Body of pancreas (tissue), 4 donors: ENCODE results near the gene MARCOL. TPM values are rescaled to one million over a fixed set of nuclear protein-coding genes. Genes with fewer than 3 reads are reported as not detected.
"Not testable (repeated sequence)": the region's sequence is repeated elsewhere in the genome, so short reads cannot be mapped to it uniquely, and the experiment has no call there.

Source experiments
- ATAC-seq: fragments of 150-250 bp; one replicate; pipeline ENCODE4 v1.9.1; 2016
- DNase-seq, 4 donors: peaks; one replicate each; pipeline ENCODE4 v3.0.0-alpha.2; 2019
- H3K27ac ChIP-seq, 4 donors: fragments of 200-600 bp; sonication (generic); 1 replicate in 3 of 4; 2 replicates in 1 of 4; pipeline versions ENCODE4 v1.5.1 to v1.6.1; 2016 to 2019; ENCODE audit warnings: mild to moderate bottlenecking in 1 of 4, mixed read lengths in 1 of 4, moderate library complexity in 1 of 4
- H3K27me3 ChIP-seq, 2 donors: fragments of 200-600 bp; sonication (generic); one replicate each; pipeline ENCODE4 v1.6.0; 2016; ENCODE audit warnings: mild to moderate bottlenecking in 1 of 2
- H3K36me3 ChIP-seq, 2 donors: fragments of 200-600 bp; sonication (generic); replicated peaks in 1 of 2; 2 replicates each; pipeline ENCODE4 v1.5.1; 2016; ENCODE audit warnings: low read depth in 2 of 2; ENCODE audit not compliant: insufficient read depth in 1 of 2
- H3K4me1 ChIP-seq: fragments of 200-600 bp; sonication (generic); one replicate; pipeline ENCODE4 v1.6.0; 2016
- H3K4me3 ChIP-seq, 2 donors: fragments of 200-600 bp; sonication (generic); 1 replicate in 1 of 2; 2 replicates in 1 of 2; pipeline ENCODE4 v1.5.1; 2016 to 2019
- H3K9me3 ChIP-seq, 3 donors: fragments of 200-600 bp; sonication (generic); 1 replicate in 2 of 3; 2 replicates in 1 of 3; pipeline ENCODE4 v1.5.1; 2016
- POLR2A ChIP-seq, 3 donors: fragments of 450-650 bp; IDR thresholded peaks; one replicate each; pipeline ENCODE4 v1.6.1; 2016; ENCODE audit warnings: antibody characterized with exemption in 3 of 3, mild to moderate bottlenecking in 2 of 3
- WGBS, 2 donors: methylation state at CpG; one replicate each; pipeline ENCODE4 v1.1.5; 2017; 5-methylcytosine and 5-hydroxymethylcytosine counted together
- intact Hi-C: fragments of 100-400 bp; cut with DNase I; formaldehyde crosslinking; loops from one replicate; pipeline ENCODE4 v1.15.1; 2023
- total RNA-seq, 2 donors: library from RNA; depleted of rRNA; stranded (reverse); fragments of >200 nt; gene quantifications; one replicate each; pipeline ENCODE4 v1.1.0, GENCODE V29; 2016
- TF ChIP-seq, protein P1 (sequence below), 7 experiments: fragments of 450-650 bp in 4 of 7; fragments of 200-600 bp in 3 of 7; sonication (generic) in 3 of 7; IDR thresholded peaks; one replicate each; pipeline ENCODE4 v1.5.1; 2016 to 2019; ENCODE audit warnings: antibody characterized with exemption in 7 of 7

The MARCOL gene
- total RNA-seq, 2 donors from 2014 or later: not detected

DNA sequence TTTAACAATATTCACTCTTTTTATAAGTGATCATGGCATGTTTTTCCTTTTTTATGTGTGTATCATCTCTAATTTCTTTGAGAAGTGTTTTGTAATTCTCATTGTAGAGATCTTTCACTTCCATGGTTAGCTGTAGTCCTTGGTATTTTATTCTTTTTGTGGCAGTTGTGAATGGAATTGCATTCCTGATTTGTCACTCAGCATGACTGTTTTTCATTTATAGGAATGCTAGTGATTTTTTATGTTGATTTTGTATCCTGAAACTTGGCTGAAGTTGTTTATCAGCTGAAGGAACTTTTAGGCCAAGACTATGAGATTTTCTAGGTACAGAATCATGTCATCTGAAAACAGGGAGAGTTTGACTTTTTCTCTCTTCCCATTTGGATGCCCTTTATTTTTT lies 17.1 kb downstream of the MARCOL start:
- H3K4me3 ChIP-seq: no peak overlapping the region
- peaks cover 0 to 24% (median 0%) of the 10 kb centered on the region in 3 donors for H3K9me3 ChIP-seq
- TF ChIP-seq POLR2A (IDR thresholded peaks at IDR 0.05): no peak
- TF ChIP-seq, protein P1, sequence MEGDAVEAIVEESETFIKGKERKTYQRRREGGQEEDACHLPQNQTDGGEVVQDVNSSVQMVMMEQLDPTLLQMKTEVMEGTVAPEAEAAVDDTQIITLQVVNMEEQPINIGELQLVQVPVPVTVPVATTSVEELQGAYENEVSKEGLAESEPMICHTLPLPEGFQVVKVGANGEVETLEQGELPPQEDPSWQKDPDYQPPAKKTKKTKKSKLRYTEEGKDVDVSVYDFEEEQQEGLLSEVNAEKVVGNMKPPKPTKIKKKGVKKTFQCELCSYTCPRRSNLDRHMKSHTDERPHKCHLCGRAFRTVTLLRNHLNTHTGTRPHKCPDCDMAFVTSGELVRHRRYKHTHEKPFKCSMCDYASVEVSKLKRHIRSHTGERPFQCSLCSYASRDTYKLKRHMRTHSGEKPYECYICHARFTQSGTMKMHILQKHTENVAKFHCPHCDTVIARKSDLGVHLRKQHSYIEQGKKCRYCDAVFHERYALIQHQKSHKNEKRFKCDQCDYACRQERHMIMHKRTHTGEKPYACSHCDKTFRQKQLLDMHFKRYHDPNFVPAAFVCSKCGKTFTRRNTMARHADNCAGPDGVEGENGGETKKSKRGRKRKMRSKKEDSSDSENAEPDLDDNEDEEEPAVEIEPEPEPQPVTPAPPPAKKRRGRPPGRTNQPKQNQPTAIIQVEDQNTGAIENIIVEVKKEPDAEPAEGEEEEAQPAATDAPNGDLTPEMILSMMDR (IDR thresholded peaks at IDR 0.05): no peak
- H3K36me3 ChIP-seq: no peaks in the 10 kb centered on the region
- no peaks in the 10 kb centered on the region for H3K27me3 ChIP-seq
- H3K4me1 ChIP-seq: no peaks in the 10 kb centered on the region
- no peak for DNase-seq
- no peak overlapping the region for H3K27ac ChIP-seq
- ATAC-seq: no peak
- intact Hi-C loops: no loop called here

DNA sequence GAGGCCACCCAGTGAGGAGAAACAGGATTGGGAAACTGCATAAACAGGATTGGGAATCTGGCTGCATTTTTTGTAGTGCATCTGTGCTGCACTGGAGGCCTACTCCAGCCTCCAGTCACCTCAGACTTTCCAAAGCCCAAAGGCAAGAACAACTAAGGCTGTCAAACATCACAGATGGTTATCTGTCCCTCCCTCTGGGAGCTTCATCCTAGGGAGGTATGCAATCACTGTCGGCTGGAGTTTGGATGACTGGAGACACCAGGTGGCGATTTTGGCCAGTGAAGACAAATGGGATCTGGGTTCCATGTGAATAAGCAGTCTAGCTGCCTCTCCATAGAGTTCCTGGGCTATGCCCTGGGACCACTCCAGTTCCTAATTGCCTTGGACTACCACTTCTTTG lies 21.0 kb downstream of the MARCOL start:
- Histone ChIP-seq H3K4me3 (no peak overlapping the region), H3K4me1 (no peaks in the 10 kb centered on the region), H3K27me3 (no peaks in the 10 kb centered on the region), H3K36me3 (no peaks in the 10 kb centered on the region), H3K27ac (no peak overlapping the region), H3K9me3 (peaks cover 0 to 24% (median 0%) of the 10 kb centered on the region in 3 donors)
- TF ChIP-seq, protein P1 (IDR thresholded peaks at IDR 0.05): no peak
- TF ChIP-seq POLR2A (IDR thresholded peaks at IDR 0.05): no peak
- intact Hi-C loops: no loop called here
- ATAC-seq (no peak), DNase-seq (no peak)
- WGBS, 2 donors: 71 to 81% methylated on average over 2 of the region's 2 CpGs

DNA sequence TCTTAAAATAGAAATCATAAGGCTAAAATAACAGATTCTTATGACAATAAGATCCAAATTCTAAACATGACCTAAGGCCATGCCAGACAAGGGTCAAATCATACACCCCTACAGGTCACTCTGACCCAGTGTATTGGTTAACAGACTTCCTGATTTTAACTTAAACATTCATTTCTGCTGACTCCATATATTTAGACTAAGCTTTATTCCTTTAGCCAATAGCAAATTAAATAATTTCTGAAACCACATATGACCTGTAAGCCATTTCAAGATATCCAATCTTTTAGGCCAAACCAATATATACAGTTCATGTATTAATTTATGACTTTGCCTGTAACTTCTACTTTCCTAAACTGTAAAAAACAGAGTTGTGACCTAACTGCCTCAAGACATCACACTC lies 22.9 kb downstream of the MARCOL start:
- DNase-seq (no peak), ATAC-seq (no peak)
- Histone ChIP-seq H3K4me3 (no peak overlapping the region), H3K36me3 (no peaks in the 10 kb centered on the region), H3K9me3 (peaks cover 0 to 24% (median 0%) of the 10 kb centered on the region in 3 donors), H3K27ac (no peak overlapping the region), H3K27me3 (no peaks in the 10 kb centered on the region), H3K4me1 (no peaks in the 10 kb centered on the region)
- TF ChIP-seq, protein P1 (IDR thresholded peaks at IDR 0.05): no peak
- intact Hi-C loops: no loop called here

DNA sequence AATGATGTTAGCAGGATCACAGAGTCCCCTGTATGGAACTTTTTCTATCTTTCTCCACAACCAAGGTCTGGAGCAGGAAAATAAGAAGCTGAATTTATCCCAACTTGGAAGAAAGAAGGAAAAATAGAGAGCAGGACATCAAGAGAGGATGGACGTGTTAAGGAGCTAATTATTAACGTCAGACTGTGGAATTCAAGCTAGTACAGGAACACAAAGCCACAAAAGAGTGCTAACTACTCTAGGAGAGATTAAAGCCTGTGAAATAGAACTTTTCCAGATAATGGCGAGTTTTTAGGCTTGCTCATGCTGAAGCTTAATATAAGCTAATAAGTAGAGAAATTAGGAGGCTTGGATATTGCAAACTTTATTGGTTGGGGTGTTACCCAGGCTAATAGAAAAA lies 29.6 kb downstream of the MARCOL start:
- TF ChIP-seq, protein P1 (IDR thresholded peaks at IDR 0.05): no peak
- no peak for TF ChIP-seq POLR2A (IDR thresholded peaks at IDR 0.05)
- 28 to 31% methylated on average over 3 of the region's 3 CpGs for WGBS, 2 donors
- H3K4me3 ChIP-seq: no peak overlapping the region
- DNase-seq (no peak), ATAC-seq (peak; percentile 52)
- H3K27ac ChIP-seq: peak overlapping the region in 1 of 4 donors; percentile 56
- peaks cover 3% of the 10 kb centered on the region for H3K4me1 ChIP-seq
- no peaks in the 10 kb centered on the region for H3K36me3 ChIP-seq
- intact Hi-C loops: no loop called here
- H3K9me3 ChIP-seq: no peaks in the 10 kb centered on the region
- H3K27me3 ChIP-seq: no peaks in the 10 kb centered on the region

DNA sequence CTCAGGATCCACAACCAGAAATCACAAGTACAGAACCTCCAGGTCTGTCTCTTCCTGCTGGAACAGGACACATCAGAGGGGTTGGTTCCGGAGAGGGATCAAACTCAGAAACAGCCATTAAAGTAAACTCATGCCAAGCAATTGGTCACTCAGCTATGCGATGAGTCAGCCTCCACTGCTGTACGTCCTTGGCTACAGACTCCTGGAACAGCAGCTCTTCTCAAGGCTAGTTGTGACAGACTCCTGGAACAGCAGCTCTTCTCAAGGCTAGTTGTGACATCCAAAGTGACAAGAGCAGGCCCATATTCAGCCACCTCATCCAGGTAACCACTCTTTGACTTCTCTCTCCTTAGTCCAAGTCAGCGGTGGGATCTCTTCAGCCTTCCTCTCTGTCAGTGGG lies 30.2 kb downstream of the MARCOL start, which contains the start of gene SPINK13:
TSS of gene SPINK13 (plus strand) at position 229 of the 400 bp plus-strand sequence. CDS start 1,279 bp downstream, outside the sequence.
- DNase-seq (peak; percentile 17 to 63 (median 39)), ATAC-seq (peak; percentile 88)
- Histone ChIP-seq H3K27ac (peak within 1 kb of the TSS in 1 of 4 donors; percentile 56), H3K36me3 (no peaks in the 10 kb centered on the region), H3K9me3 (no peaks in the 10 kb centered on the region), H3K4me1 (peaks cover 3% of the 10 kb centered on the region), H3K4me3 (no peak within 1 kb of the TSS), H3K27me3 (no peaks in the 10 kb centered on the region)
- intact Hi-C loops: no loop called here
- WGBS, 2 donors: 58 to 61% methylated on average over 3 to 4 of the region's 4 CpGs
- TF ChIP-seq POLR2A (IDR thresholded peaks at IDR 0.05): no peak
- TF ChIP-seq, protein P1 (IDR thresholded peaks at IDR 0.05): no peak

DNA sequence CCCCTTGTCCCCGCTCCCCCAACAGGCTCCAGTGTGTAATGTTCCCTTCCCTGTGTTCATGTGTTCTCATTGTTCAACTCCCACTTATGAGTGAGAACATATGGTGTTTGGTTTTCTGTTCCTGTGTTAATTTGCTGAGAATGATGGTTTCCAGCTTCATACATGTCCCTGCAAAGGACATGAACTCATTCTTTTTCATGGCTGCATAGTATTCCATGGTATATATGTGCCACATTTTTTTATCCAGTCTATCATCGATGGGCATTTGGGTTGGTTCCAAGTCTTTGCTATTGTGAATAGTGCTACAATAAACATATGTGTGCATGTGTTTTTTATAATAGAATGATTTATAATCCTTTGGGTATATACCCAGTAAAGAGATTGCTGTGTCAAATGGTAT lies 36.8 kb downstream of the MARCOL start:
- H3K27ac ChIP-seq, H3K36me3 ChIP-seq, ATAC-seq, DNase-seq, H3K4me1 ChIP-seq, intact Hi-C loops, H3K4me3 ChIP-seq, H3K27me3 ChIP-seq: not testable (repeated sequence)
- WGBS, 2 donors: 90 to 96% methylated on average over 2 of the region's 2 CpGs
- peaks cover 0 to 13% (median 0%) of the 10 kb centered on the region in 3 donors for H3K9me3 ChIP-seq

DNA sequence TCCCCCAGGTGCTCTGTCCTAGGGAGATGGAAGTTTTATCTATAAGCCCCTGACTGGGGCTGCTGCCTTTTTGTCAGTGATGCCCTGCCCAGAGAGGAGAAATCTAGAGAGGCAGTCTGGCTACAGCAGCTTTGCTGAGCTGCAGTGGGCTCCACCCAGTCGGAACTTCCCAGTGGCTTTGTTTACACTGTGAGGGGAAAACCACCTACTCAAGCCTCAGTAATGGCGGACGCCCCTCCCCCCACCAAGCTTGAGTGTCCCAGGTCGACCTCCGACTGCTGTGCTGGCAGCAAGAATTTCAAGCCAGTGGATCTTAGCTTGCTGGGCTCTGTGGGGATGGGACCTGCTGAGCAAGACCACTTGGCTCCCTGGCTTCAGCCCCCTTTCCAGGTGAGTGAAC lies 42.6 kb downstream of the MARCOL start:
- H3K4me1 ChIP-seq, H3K27ac ChIP-seq, H3K36me3 ChIP-seq, ATAC-seq, H3K4me3 ChIP-seq, H3K27me3 ChIP-seq, intact Hi-C loops: not testable (repeated sequence)
- H3K9me3 ChIP-seq: peaks cover 0 to 15% (median 0%) of the 10 kb centered on the region in 3 donors
- WGBS, 2 donors: 25 to 27% methylated on average over 2 to 5 of the region's 5 CpGs
- DNase-seq: peak in 1 of 4 donors; percentile 2
